K562 (cell line): ENCODE data around the gene ZBTB43. TPM values are rescaled to one million over a fixed set of nuclear protein-coding genes. Genes with fewer than 3 reads are reported as not detected.

ENCODE experiments used
- ATAC-seq: fragments of 200-7000 bp; cut with Tn5 transposase; 3 replicates; pipeline ENCODE4 v1.9.1; 2020; ENCODE audit warnings: moderate library complexity
- BruUV-seq: library from RNA; stranded (reverse); fragments of 400-500 nt; replicated peaks from 2 replicates; lab custom pipeline; 2021; lab: Mats Ljungman, UMichigan
- CTCF ChIA-PET: fragments of 300-600 bp; formaldehyde crosslinking; extraction: SDS; loops from one replicate; lab custom pipeline; 2021; ENCODE audit warnings: low intra/inter-chr PET ratio; lab: Yijun Ruan, JAX
- POLR2A ChIA-PET: fragments of 300-600, 350-650 bp; sonication (Branson Sonifier 250); formaldehyde crosslinking; extraction: SDS; loops from one replicate; lab custom pipeline; 2021; ENCODE audit warnings: antibody characterized with exemption, inconsistent platforms; lab: Yijun Ruan, JAX
- DNase-seq, 4 experiments: peaks; one replicate each; pipeline versions ENCODE4 v3.0.0 to v3.0.0-alpha.2; 2011 to 2018; ENCODE audit warnings: low spot score in 3 of 4, mixed read lengths in 3 of 4; ENCODE audit errors: extremely low read depth in 1 of 4
- FAIRE-seq: peaks from 2 replicates; lab custom pipeline; 2011; peaks lifted over from hg19 to GRCh38; lab: Jason Lieb, UNC
- H2AFZ ChIP-seq: 2 replicates; pipeline ENCODE4 v1.6.0; 2011; ENCODE audit warnings: low read depth, low read length, control low read depth, inconsistent platforms
- H3K27ac ChIP-seq: fragments of 200-600 bp; 3 replicates; pipeline ENCODE4 v1.8.0; 2011; ENCODE audit warnings: low read depth, mild to moderate bottlenecking, control low read depth, inconsistent platforms, low read length, moderate library complexity, mixed read lengths; ENCODE audit errors: extremely low read depth
- H3K27me3 ChIP-seq, 2 experiments: fragments of 300-600 bp in 1 of 2; 2 replicates in 1 of 2; 3 replicates in 1 of 2; pipeline versions ENCODE4 v1.6.0 to v1.8.0; 2011; ENCODE audit warnings: inconsistent platforms in 2 of 2, low read length in 2 of 2, mild to moderate bottlenecking in 1 of 2, mixed read lengths in 1 of 2, moderate library complexity in 1 of 2; ENCODE audit not compliant: control insufficient read depth in 2 of 2, insufficient read depth in 2 of 2
- H3K36me3 ChIP-seq: fragments of 300-600 bp; 3 replicates; pipeline ENCODE4 v1.8.0; 2011; ENCODE audit warnings: mild to moderate bottlenecking, low read length, inconsistent platforms; ENCODE audit not compliant: control insufficient read depth, insufficient read depth
- H3K4me1 ChIP-seq, 2 experiments: fragments of 200-600 bp in 1 of 2; replicated peaks in 1 of 2; 2 replicates in 1 of 2; 3 replicates in 1 of 2; pipeline versions ENCODE4 v1.5.1 to v1.8.0; 2011; ENCODE audit warnings: inconsistent platforms in 2 of 2, low read length in 2 of 2, mild to moderate bottlenecking in 1 of 2, mixed read lengths in 1 of 2, moderate library complexity in 1 of 2; ENCODE audit not compliant: control insufficient read depth in 2 of 2, insufficient read depth in 2 of 2
- H3K4me2 ChIP-seq: 2 replicates; pipeline ENCODE4 v1.6.1; 2011; ENCODE audit warnings: low read length, control low read depth, inconsistent platforms, mixed read lengths; ENCODE audit not compliant: insufficient read depth
- H3K4me3 ChIP-seq: fragments of 200-600 bp; sonication (generic), shearing (Covaris generic); 2 replicates; pipeline ENCODE4 v1.5.1; 2016; ENCODE audit warnings: control low read depth, inconsistent platforms
- H3K79me2 ChIP-seq: fragments of 200-600 bp; 3 replicates; pipeline ENCODE4 v1.8.0; 2011; ENCODE audit warnings: low read length, inconsistent platforms; ENCODE audit not compliant: control insufficient read depth, insufficient read depth
- H3K9ac ChIP-seq, 2 experiments: 2 replicates each; pipeline versions ENCODE4 v1.6.0 to v1.6.1; 2011; ENCODE audit warnings: low read depth in 2 of 2, low read length in 2 of 2, control low read depth in 1 of 2, inconsistent platforms in 1 of 2, mild to moderate bottlenecking in 1 of 2, mixed read lengths in 1 of 2; ENCODE audit not compliant: insufficient read depth in 1 of 2
- H3K9me1 ChIP-seq: one replicate; pipeline ENCODE4 v1.6.0; 2011; ENCODE audit warnings: inconsistent platforms, mild to moderate bottlenecking, low read length, moderate library complexity; ENCODE audit not compliant: control insufficient read depth, insufficient read depth
- H3K9me3 ChIP-seq: replicated peaks from 2 replicates; pipeline ENCODE4 v1.5.1; 2011; ENCODE audit warnings: low read depth, low read length, inconsistent platforms; ENCODE audit not compliant: control insufficient read depth, insufficient read depth
- H4K20me1 ChIP-seq: replicated peaks from 2 replicates; pipeline ENCODE4 v1.6.1; 2011; ENCODE audit warnings: low read length, inconsistent platforms, mixed read lengths; ENCODE audit not compliant: control insufficient read depth, insufficient read depth
- CEBPB ChIP-seq: fragments of 450-650 bp; IDR thresholded peaks from 2 replicates; pipeline ENCODE4 v1.6.1; 2016; ENCODE audit warnings: missing genetic modification characterization, missing compliant biosample characterization
- CEBPG ChIP-seq, 3 experiments: fragments of 200-800 bp in 1 of 3; sonication (Bioruptor generic) in 1 of 3; sonication (generic) in 1 of 3; formaldehyde crosslinking in 1 of 3; IDR thresholded peaks in 2 of 3; conservative IDR thresholded peaks in 1 of 3; 2 replicates each; pipeline versions ENCODE4 v1.6.1 to v1.8.0; 2016 to 2022; ENCODE audit warnings: missing compliant biosample characterization in 2 of 3, missing genetic modification characterization in 2 of 3, mild to moderate bottlenecking in 1 of 3, missing genetic modification reagents in 1 of 3
- HNRNPH1 ChIP-seq: fragments of 200-400 bp; formaldehyde crosslinking; optimal IDR thresholded peaks from 2 replicates; pipeline ENCODE3; 2017; ENCODE audit warnings: low read depth, mild to moderate bottlenecking, low read length, moderate library complexity
- MTA3 ChIP-seq: fragments of 450-650 bp; formaldehyde crosslinking; IDR thresholded peaks from 2 replicates; pipeline ENCODE4 v1.6.1; 2017; ENCODE audit warnings: mild to moderate bottlenecking, borderline replicate concordance
- NR2C1 ChIP-seq, 2 experiments: fragments of 450-650 bp; IDR thresholded peaks; 2 replicates each; pipeline ENCODE4 v1.6.1; 2017; ENCODE audit warnings: mild to moderate bottlenecking in 2 of 2, antibody characterized with exemption in 1 of 2, inconsistent platforms in 1 of 2, missing compliant biosample characterization in 1 of 2, missing genetic modification characterization in 1 of 2
- POLR2H ChIP-seq: IDR thresholded peaks from 2 replicates; pipeline ENCODE4 v1.6.1; 2016; ENCODE audit warnings: missing genetic modification characterization, low read depth, mild to moderate bottlenecking, control low read depth, missing compliant biosample characterization, moderate library complexity
- PPARD ChIP-seq: fragments of 250-450 bp; sonication (Bioruptor Pico); IDR thresholded peaks from 2 replicates; pipeline ENCODE4 v1.8.0; 2022; ENCODE audit warnings: inconsistent platforms, mild to moderate bottlenecking, moderate library complexity
- SMARCE1 ChIP-seq: fragments of 450-650 bp; IDR thresholded peaks from 2 replicates; pipeline ENCODE4 v1.7.1; 2016; ENCODE audit warnings: mild to moderate bottlenecking
- SP1 ChIP-seq: sonication (generic); formaldehyde crosslinking; IDR thresholded peaks from 2 replicates; pipeline ENCODE4 v1.8.1; 2022; ENCODE audit warnings: mild to moderate bottlenecking, missing genetic modification reagents
- SRF ChIP-seq, 2 experiments: fragments of 250-450, 450-650 bp in 1 of 2; sonication (Bioruptor Pico) in 1 of 2; sonication (generic) in 1 of 2; formaldehyde crosslinking; IDR thresholded peaks; 2 replicates each; pipeline versions ENCODE4 v1.5.0 to v1.5.1; 2020 to 2022; ENCODE audit warnings: mild to moderate bottlenecking in 1 of 2, missing genetic modification reagents in 1 of 2
- XRCC3 ChIP-seq: fragments of 450-650 bp; IDR thresholded peaks from 2 replicates; pipeline ENCODE4 v1.6.1; 2017; ENCODE audit warnings: mild to moderate bottlenecking, moderate library complexity
- ZNF695 ChIP-seq: fragments of 450-650 bp; formaldehyde crosslinking; IDR thresholded peaks from 2 replicates; pipeline ENCODE4 v1.4.0; 2020; ENCODE audit warnings: mild to moderate bottlenecking, moderate library complexity
- ZNF766 ChIP-seq: fragments of 200-800 bp; sonication (Bioruptor generic); conservative IDR thresholded peaks from 2 replicates; pipeline ENCODE4 v1.6.1; 2016; ENCODE audit warnings: missing genetic modification characterization, missing compliant biosample characterization
- ZNF778 ChIP-seq: fragments of 450-650 bp; formaldehyde crosslinking; IDR thresholded peaks from 2 replicates; pipeline ENCODE4 v1.4.0; 2020; ENCODE audit warnings: mild to moderate bottlenecking, moderate library complexity
- WGBS: fragments of 100-300 bp; shearing (Covaris generic); methylation state at CpG from one replicate; pipeline ENCODE4 v1.1.6; 2016; ENCODE audit warnings: low coverage, mixed read lengths; ENCODE audit not compliant: insufficient coverage; ENCODE audit errors: missing lambda C conversion rate; 5-methylcytosine and 5-hydroxymethylcytosine counted together
- in situ Hi-C: fragments of 300-500 bp; cut with MboI; formaldehyde crosslinking; loops from 4 replicates; pipeline ENCODE4 v1.15.0; 2018; ENCODE audit warnings: inconsistent platforms, mixed read lengths
- intact Hi-C: fragments of 100-400 bp; cut with micrococcal nuclease; formaldehyde crosslinking; loops from 2 replicates; pipeline ENCODE4 v1.14.2; 2022
- polyA plus RNA-seq, 8 experiments: library from polyadenylated mRNA; depleted of rRNA in 4 of 8; stranded (reverse) in 5 of 8; unstranded in 3 of 8; fragments of >200 nt; fragmentation: Nextera tagmentation in 2 of 8; fragmentation: Illumina TruSeq in 1 of 8; extraction: Ambion mirVana in 2 of 8; extraction: Trizol in 1 of 8; gene quantifications; 2 replicates each; pipeline versions ENCODE4 v1.2.1 to v1.2.3, GENCODE V29; 2011 to 2014; ENCODE audit warnings: inconsistent platforms in 1 of 8, missing spikeins in 1 of 8
- total RNA-seq, 7 experiments: library from RNA; depleted of rRNA in 6 of 7; stranded (reverse); fragments of >200 nt in 6 of 7; fragmentation: Illumina TruSeq in 2 of 7; extraction: Trizol in 2 of 7; gene quantifications; 2 replicates each; pipeline versions ENCODE4 v1.2.1 to v1.2.3, GENCODE V29; 2011 to 2021; ENCODE audit warnings: low replicate concordance in 1 of 7

Gene ZBTB43
- total and polyA plus RNA-seq, 9 of the 15 experiments (the other 6 are each of a cell fraction or from before 2014, with no cell fraction given): 3.9 to 17.2 (median 9.1) TPM

DNA sequence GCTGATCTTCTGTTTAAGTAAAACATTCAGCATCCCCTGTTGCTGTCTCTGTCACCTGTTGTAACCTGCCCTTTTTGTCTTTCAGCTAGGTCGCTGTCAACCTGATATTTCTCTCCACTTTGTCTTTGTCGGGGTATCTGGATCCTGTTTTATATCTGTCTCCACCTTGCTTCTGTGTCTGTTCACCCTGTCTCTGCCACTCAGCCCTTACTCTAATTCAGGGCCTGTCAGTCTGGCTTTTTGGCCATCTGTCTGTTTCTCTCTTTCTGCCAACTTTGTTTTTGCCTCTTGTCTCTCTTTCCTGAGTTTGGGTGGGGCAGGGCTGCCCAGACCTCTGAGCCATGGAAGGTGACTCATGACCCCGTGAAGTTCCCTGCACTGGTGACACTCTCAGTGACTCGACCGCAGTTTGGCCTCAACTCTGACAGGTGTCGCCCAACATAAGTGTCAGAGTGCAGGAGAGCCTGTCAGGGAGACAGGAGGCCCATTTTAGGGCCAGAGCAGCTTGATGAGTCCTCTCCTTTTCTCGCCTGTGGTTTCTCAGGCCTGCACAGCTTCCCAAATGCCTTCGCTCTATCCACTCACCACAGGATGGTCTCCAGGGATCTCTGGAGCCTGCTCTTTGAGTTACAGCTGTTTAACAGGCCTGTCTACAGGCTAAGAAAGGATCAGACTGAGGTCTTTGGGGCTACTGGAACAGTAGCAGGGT lies 868 bp downstream of the ZBTB43 start (continued):
- TF ChIP-seq SRF (CRISPR knock-in tag; IDR thresholded peaks at IDR 0.05) (peak in 1 of 2 experiments; percentile 66; a peak in 2 of 4 replicates), ZNF766 (CRISPR knock-in tag) (no peak), ZNF778 (CRISPR knock-in tag) (no peak), SP1 (CRISPR knock-in tag) (peak; percentile 6; the same call in 1 of the 2 replicates), MTA3 (no peak), PPARD (no peak), ZNF695 (no peak), NR2C1 (IDR thresholded peaks at IDR 0.05) (peak; percentile 89), NR2C1 (tag; IDR thresholded peaks at IDR 0.05) (peak; percentile 85)

DNA sequence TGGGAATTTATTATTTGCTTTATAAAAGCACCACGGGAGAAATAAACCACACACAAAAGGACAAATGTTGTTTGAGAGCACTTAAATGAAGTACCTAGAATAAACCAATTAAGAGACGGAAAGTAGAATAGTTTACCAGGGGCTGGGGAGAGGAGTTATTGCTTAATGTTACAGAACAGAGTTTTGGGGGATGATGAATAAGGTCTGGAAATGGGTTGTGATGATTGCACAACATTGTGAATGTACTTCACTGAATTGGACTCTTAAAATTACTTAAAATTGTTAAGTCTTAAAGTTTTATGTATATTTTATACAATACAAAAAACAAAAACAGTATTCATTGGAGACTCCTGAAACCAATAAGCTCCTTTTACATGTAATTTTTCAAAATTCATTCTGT lies 1.5 kb downstream of the ZBTB43 start:
- Histone ChIP-seq H3K9ac (peak overlapping the region in 1 of 2 experiments; percentile 96; a peak in 2 of 4 replicates), H2AFZ (no peak overlapping the region), H3K27me3 (no peaks in the 10 kb centered on the region), H3K79me2 (peaks cover 50% of the 10 kb centered on the region), H4K20me1 (peaks cover 12% of the 10 kb centered on the region), H3K27ac (peak overlapping the region; percentile 95; the same call in 1 of the 3 replicates), H3K9me1 (no peaks in the 10 kb centered on the region), H3K36me3 (peaks cover 42% of the 10 kb centered on the region), H3K9me3 (peaks cover 6% of the 10 kb centered on the region; the same call in 1 of the 2 replicates), H3K4me1 (peaks cover 16 to 18% of the 10 kb centered on the region in 2 experiments; a peak in 4 of 5 replicates), H3K4me3 (peak overlapping the region; percentile 95), H3K4me2 (peak overlapping the region; percentile 98)
- FAIRE-seq (no peak), DNase-seq (no peak), ATAC-seq (no peak)
- intact Hi-C loops: loop anchor here (5.0 kb wide), 1 partner anchor 36 kb away; no protein-coding TSS in a partner anchor
- ChIA-PET CTCF (no interaction called here), POLR2A (interaction anchor here (2.5 kb wide), 1 partner anchor 10 kb away, joined by 7 read pairs; no protein-coding TSS in a partner anchor)
- TF ChIP-seq CEBPB (tag) (peak; percentile 89), XRCC3 (no peak), CEBPG (CRISPR knock-in tag; IDR thresholded peaks at IDR 0.05) (no peak), CEBPG (tag; conservative IDR thresholded peaks at IDR 0.05 in 1 of 2, IDR thresholded peaks at IDR 0.05 in 1 of 2) (peak; percentile 80 to 93), POLR2H (tag) (0 out of 2 replicates have a peak, but pooled peaks have one; percentile 16), SMARCE1 (no peak), HNRNPH1 (no peak)
- WGBS: 23% methylated on average over 2 of the region's 2 CpGs
- no TSS peak for BruUV-seq
- in situ Hi-C loops: no loop called here
